Measurements from ENCODE around the gene BRAT1. TPM values are rescaled to one million over a fixed set of nuclear protein-coding genes. Genes with fewer than 3 reads are reported as not detected.

The BRAT1 gene
- total and polyA plus RNA-seq, 2 donors from 2014 or later, result 18.7 to 23.7 TPM

DNA sequence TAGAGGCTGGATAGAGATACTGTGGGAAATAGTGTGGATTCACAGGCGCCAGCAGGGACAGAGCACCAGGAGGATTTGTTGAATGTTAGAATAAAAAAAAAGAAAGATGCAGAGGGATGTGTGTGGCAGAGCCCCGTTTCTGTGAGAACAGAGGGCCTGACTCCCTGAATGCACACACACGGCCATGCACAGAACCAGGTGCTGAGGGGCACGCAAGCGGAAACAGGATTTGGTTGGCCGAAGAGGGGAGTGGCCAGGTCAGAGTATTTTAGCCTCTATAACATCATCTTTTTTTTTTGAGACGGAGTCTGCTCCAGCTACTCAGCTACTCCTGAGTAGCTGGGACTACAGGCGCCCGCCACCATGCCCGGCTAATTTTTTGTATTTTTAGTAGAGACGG lies 25.3 kb upstream of the BRAT1 start:
- no peak overlapping the region for H3K4me3 ChIP-seq (ENCODE audit: low read length in 3 of 3)
- H3K27ac ChIP-seq (ENCODE audit: low read depth in 2 of 2, low read length in 2 of 2), result no peak overlapping the region
- H3K4me1 ChIP-seq (ENCODE audit: control insufficient read depth in 2 of 3, insufficient read depth in 2 of 3, low read depth in 1 of 3, low read length in 3 of 3), result no peaks in the 10 kb centered on the region
- no peak for DNase-seq
- FAIRE-seq, result no peak
- TF ChIP-seq, protein P1, sequence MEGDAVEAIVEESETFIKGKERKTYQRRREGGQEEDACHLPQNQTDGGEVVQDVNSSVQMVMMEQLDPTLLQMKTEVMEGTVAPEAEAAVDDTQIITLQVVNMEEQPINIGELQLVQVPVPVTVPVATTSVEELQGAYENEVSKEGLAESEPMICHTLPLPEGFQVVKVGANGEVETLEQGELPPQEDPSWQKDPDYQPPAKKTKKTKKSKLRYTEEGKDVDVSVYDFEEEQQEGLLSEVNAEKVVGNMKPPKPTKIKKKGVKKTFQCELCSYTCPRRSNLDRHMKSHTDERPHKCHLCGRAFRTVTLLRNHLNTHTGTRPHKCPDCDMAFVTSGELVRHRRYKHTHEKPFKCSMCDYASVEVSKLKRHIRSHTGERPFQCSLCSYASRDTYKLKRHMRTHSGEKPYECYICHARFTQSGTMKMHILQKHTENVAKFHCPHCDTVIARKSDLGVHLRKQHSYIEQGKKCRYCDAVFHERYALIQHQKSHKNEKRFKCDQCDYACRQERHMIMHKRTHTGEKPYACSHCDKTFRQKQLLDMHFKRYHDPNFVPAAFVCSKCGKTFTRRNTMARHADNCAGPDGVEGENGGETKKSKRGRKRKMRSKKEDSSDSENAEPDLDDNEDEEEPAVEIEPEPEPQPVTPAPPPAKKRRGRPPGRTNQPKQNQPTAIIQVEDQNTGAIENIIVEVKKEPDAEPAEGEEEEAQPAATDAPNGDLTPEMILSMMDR (IDR thresholded peaks at IDR 0.05; ENCODE audit: borderline replicate concordance, extremely low read depth, insufficient read depth), result no peak
- intact Hi-C loops (cut with DNase I), result no loop called here
- H3K36me3 ChIP-seq (ENCODE audit: control insufficient read depth in 2 of 3, insufficient read depth in 3 of 3, low read length in 3 of 3), result peaks cover 3 to 5% (median 5%) of the 10 kb centered on the region in 3 donors
- no peaks in the 10 kb centered on the region for H3K27me3 ChIP-seq (ENCODE audit: control insufficient read depth, insufficient read depth, low read length)
- no peaks in the 10 kb centered on the region for H3K9me3 ChIP-seq (ENCODE audit: control insufficient read depth in 2 of 3, insufficient read depth in 1 of 3, low read length in 3 of 3)
- H3K9ac ChIP-seq (ENCODE audit: low read length in 3 of 3), result no peak overlapping the region

DNA sequence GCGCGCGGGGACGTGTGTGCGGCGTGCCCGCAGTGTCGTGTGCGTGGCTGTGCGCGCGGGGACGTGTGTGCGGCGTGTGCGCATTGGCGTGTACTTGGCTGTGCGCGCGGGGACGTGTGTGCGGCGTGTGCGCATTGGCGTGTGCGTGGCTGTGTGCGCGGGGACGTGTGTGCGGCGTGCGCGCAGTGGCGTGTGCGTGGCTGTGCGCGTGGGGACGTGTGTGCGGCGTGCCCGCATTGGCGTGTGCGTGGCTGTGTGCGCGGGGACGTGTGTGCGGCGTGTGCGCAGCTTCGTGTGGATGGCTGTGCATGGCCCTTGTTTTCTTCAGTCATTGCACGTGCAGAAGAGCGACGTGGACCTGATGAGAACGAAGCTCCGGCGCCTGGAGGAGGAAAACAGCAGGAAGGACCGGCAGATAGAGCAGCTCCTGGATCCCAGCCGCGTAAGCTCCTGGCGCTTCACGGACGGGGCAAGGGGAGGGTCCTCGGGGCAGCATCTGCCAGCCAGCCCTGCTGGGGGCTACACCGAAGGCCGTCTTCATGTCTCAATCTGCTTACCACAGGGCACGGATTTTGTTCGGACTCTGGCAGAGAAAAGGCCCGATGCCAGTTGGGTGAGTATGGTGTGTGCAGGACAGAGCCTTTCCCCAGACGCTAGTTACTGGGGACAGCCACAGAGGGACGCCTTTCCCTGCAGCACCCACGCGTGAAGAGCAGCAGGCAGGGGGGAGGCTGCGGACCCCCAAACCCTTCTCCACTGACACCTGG lies 22.8 kb upstream of the BRAT1 start:
- FAIRE-seq (no peak), DNase-seq (no peak)
- Histone ChIP-seq H3K9ac (ENCODE audit: low read length in 3 of 3) (no peak overlapping the region), H3K4me3 (ENCODE audit: low read length in 3 of 3) (no peak overlapping the region), H3K9me3 (ENCODE audit: control insufficient read depth in 2 of 3, insufficient read depth in 1 of 3, low read length in 3 of 3) (no peaks in the 10 kb centered on the region), H3K4me1 (ENCODE audit: control insufficient read depth in 2 of 3, insufficient read depth in 2 of 3, low read depth in 1 of 3, low read length in 3 of 3) (no peaks in the 10 kb centered on the region), H3K27ac (ENCODE audit: low read depth in 2 of 2, low read length in 2 of 2) (no peak overlapping the region), H3K36me3 (ENCODE audit: control insufficient read depth in 2 of 3, insufficient read depth in 3 of 3, low read length in 3 of 3) (peaks cover 0 to 17% (median 13%) of the 10 kb centered on the region in 3 donors), H3K27me3 (ENCODE audit: control insufficient read depth, insufficient read depth, low read length) (no peaks in the 10 kb centered on the region)
- intact Hi-C loops (cut with DNase I), result no loop called here
- TF ChIP-seq, protein P1 (IDR thresholded peaks at IDR 0.05; ENCODE audit: borderline replicate concordance, extremely low read depth, insufficient read depth), result no peak

DNA sequence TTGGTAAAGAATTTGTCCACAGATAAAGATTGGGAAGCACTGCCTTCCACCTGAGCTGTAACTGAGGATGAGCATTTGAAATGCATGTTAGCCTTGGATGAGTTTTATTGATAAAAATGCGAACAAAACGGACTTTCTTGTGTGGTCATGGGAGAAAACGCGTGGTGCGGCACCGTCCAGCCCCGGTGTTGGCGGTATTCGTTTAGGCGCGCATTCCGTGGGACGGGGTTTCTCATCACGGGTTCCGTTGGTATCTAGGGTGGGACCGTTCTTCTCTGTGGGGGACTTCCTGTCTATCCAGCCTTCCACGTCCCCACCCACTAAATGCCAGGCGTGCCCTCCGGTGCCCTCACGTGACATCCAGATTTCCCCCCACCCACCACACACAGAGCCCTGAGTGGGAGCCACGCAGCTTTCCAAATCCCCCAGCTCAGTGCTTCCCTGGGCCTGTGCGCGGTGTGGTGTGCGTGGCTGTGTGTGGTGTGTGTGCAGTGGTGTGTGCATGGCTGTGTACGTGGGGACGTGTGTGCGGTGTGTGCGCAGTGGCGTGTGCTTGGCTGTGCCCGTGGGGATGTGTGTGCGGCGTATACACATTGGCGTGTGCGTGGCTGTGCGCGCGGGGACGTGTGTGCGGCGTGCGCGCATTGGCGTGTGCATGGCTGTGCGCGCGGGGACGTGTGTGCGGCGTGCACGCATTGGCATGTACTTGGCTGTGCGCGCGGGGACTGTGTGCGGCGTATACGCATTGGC lies 21.6 kb upstream of the BRAT1 start:
- no peak overlapping the region for H3K4me3 ChIP-seq (ENCODE audit: low read length in 3 of 3)
- H3K9ac ChIP-seq (ENCODE audit: low read length in 3 of 3), result no peak overlapping the region
- H3K9me3 ChIP-seq (ENCODE audit: control insufficient read depth in 2 of 3, insufficient read depth in 1 of 3, low read length in 3 of 3), result no peaks in the 10 kb centered on the region
- no peak overlapping the region for H3K27ac ChIP-seq (ENCODE audit: low read depth in 2 of 2, low read length in 2 of 2)
- intact Hi-C loops (cut with DNase I), result no loop called here
- peaks cover 0 to 28% (median 13%) of the 10 kb centered on the region in 3 donors for H3K36me3 ChIP-seq (ENCODE audit: control insufficient read depth in 2 of 3, insufficient read depth in 3 of 3, low read length in 3 of 3)
- FAIRE-seq (no peak), DNase-seq (no peak)
- TF ChIP-seq, protein P1 (IDR thresholded peaks at IDR 0.05; ENCODE audit: borderline replicate concordance, extremely low read depth, insufficient read depth), result no peak
- H3K4me1 ChIP-seq (ENCODE audit: control insufficient read depth in 2 of 3, insufficient read depth in 2 of 3, low read depth in 1 of 3, low read length in 3 of 3), result no peaks in the 10 kb centered on the region
- no peaks in the 10 kb centered on the region for H3K27me3 ChIP-seq (ENCODE audit: control insufficient read depth, insufficient read depth, low read length)

Data from kidney (tissue), 14 donors.